GM23338 (cell line): Measurements from ENCODE around the gene CDCP1. TPM values are rescaled to one million over a fixed set of nuclear protein-coding genes. Genes with fewer than 3 reads are reported as not detected.

Experiments
- ATAC-seq: fragments of 200-7000 bp; cut with Tn5 transposase; 3 replicates; pipeline ENCODE4 v1.9.1; 2020
- DNase-seq: peaks from one replicate; pipeline ENCODE4 v3.0.0-alpha.2; 2015; ENCODE audit warnings: low spot score
- H2AFZ ChIP-seq: fragments of 200-600 bp; sonication (generic); 2 replicates; pipeline ENCODE4 v1.8.0; 2016; ENCODE audit warnings: antibody characterized with exemption, mild to moderate bottlenecking, moderate library complexity
- H3F3A ChIP-seq: fragments of 200-600 bp; sonication (generic); replicated peaks from 2 replicates; pipeline ENCODE4 v1.8.0; 2017; ENCODE audit warnings: antibody characterized with exemption, mixed run types, low read depth
- H3K27ac ChIP-seq: fragments of 200-600 bp; sonication (generic); 2 replicates; pipeline ENCODE4 v1.6.1; 2016; ENCODE audit warnings: low read depth
- H3K27me3 ChIP-seq: fragments of 200-600 bp; sonication (generic); 2 replicates; pipeline ENCODE4 v1.8.0; 2016; ENCODE audit warnings: mild to moderate bottlenecking, mixed run types, moderate library complexity; ENCODE audit not compliant: insufficient read depth
- H3K36me3 ChIP-seq: fragments of 200-600 bp; sonication (generic); 2 replicates; pipeline ENCODE4 v1.8.0; 2016; ENCODE audit warnings: mild to moderate bottlenecking; ENCODE audit not compliant: insufficient read depth
- H3K4me1 ChIP-seq: fragments of 200-600 bp; sonication (generic); 2 replicates; pipeline ENCODE4 v1.8.0; 2016; ENCODE audit warnings: mild to moderate bottlenecking, moderate library complexity; ENCODE audit not compliant: insufficient read depth
- H3K4me2 ChIP-seq: fragments of 200-600 bp; sonication (generic); 2 replicates; pipeline ENCODE4 v1.7.1; 2017; ENCODE audit warnings: mixed run types
- H3K4me3 ChIP-seq: fragments of 200-600 bp; sonication (generic); 2 replicates; pipeline ENCODE4 v1.6.1; 2016; ENCODE audit warnings: mixed run types
- H3K79me2 ChIP-seq: fragments of 200-600 bp; sonication (generic); replicated peaks from 2 replicates; pipeline ENCODE4 v1.8.0; 2017; ENCODE audit warnings: mild to moderate bottlenecking; ENCODE audit not compliant: insufficient read depth
- H3K9me2 ChIP-seq: fragments of 200-600 bp; sonication (generic); 2 replicates; pipeline ENCODE4 v1.8.0; 2017; ENCODE audit not compliant: insufficient read depth
- H4K20me1 ChIP-seq: fragments of 200-600 bp; sonication (generic); replicated peaks from 2 replicates; pipeline ENCODE4 v1.8.0; 2017; ENCODE audit warnings: mild to moderate bottlenecking; ENCODE audit not compliant: insufficient read depth
- H3K27ac Mint-ChIP-seq: 2 replicates; pipeline ENCODE4 v1.8.0; 2020; ENCODE audit warnings: inconsistent platforms, mild to moderate bottlenecking, moderate library complexity, mixed read lengths
- H3K27me3 Mint-ChIP-seq: 3 replicates; pipeline ENCODE4 v1.8.0; 2022; ENCODE audit warnings: low read depth, mild to moderate bottlenecking, moderate library complexity, mixed read lengths, inconsistent platforms; ENCODE audit not compliant: insufficient read depth, poor library complexity
- H3K36me3 Mint-ChIP-seq: 3 replicates; pipeline ENCODE4 v1.8.0; 2021; ENCODE audit warnings: low read depth, mild to moderate bottlenecking, inconsistent platforms, moderate library complexity, mixed read lengths
- H3K4me1 Mint-ChIP-seq: 3 replicates; pipeline ENCODE4 v1.8.0; 2020; ENCODE audit warnings: mild to moderate bottlenecking, inconsistent platforms, mixed read lengths
- H3K4me3 Mint-ChIP-seq: 3 replicates; pipeline ENCODE4 v1.8.0; 2021; ENCODE audit warnings: moderate library complexity, mild to moderate bottlenecking, inconsistent platforms, mixed read lengths
- H3K9me3 Mint-ChIP-seq: 3 replicates; pipeline ENCODE4 v1.8.0; 2020; ENCODE audit warnings: moderate library complexity, mild to moderate bottlenecking, inconsistent platforms, mixed read lengths
- EZH2 ChIP-seq: fragments of 200-600 bp; sonication (generic); IDR thresholded peaks from one replicate; pipeline ENCODE4 v1.8.0; 2017; ENCODE audit warnings: antibody characterized with exemption, mild to moderate bottlenecking, low read depth; ENCODE audit not compliant: unreplicated experiment
- EZH2phosphoT487 ChIP-seq: fragments of 200-600 bp; sonication (generic); IDR thresholded peaks from one replicate; pipeline ENCODE4 v1.8.1; 2018; ENCODE audit warnings: antibody characterized with exemption; ENCODE audit not compliant: unreplicated experiment
- JUNB ChIP-seq: IDR thresholded peaks from one replicate; pipeline ENCODE4 v1.6.1; 2016; ENCODE audit warnings: antibody characterized with exemption; ENCODE audit not compliant: unreplicated experiment
- NANOG ChIP-seq: IDR thresholded peaks from 2 replicates; pipeline ENCODE4 v1.6.1; 2016; ENCODE audit warnings: antibody characterized with exemption, borderline replicate concordance
- POLR2AphosphoS5 ChIP-seq: IDR thresholded peaks from 2 replicates; pipeline ENCODE4 v1.6.1; 2016; ENCODE audit warnings: antibody characterized with exemption, low read depth
- STAT1 ChIP-seq: IDR thresholded peaks from one replicate; pipeline ENCODE4 v1.6.1; 2016; ENCODE audit warnings: antibody characterized with exemption; ENCODE audit not compliant: unreplicated experiment
- ZNF331 ChIP-seq: fragments of 250-450 bp; sonication (Bioruptor Pico); IDR thresholded peaks from 2 replicates; pipeline ENCODE4 v1.5.0; 2020; ENCODE audit warnings: low read depth, mild to moderate bottlenecking, moderate library complexity
- polyA plus RNA-seq: library from polyadenylated mRNA; unstranded; fragments of >200 nt; fragmentation: Nextera tagmentation; extraction: Ambion mirVana; gene quantifications from 2 replicates; pipeline ENCODE4 v1.2.1, GENCODE V29; 2016
- total RNA-seq: library from RNA; depleted of rRNA; stranded (reverse); fragments of >200 nt; shearing (Covaris generic); gene quantifications from 2 replicates; pipeline ENCODE4 v1.2.3, GENCODE V29; 2014
- TF ChIP-seq, protein P1 (sequence below), 2 experiments: fragments of 200-600 bp in 1 of 2; sonication (generic) in 1 of 2; conservative IDR thresholded peaks; 2 replicates each; pipeline versions ENCODE4 v1.5.1 to v1.6.1; 2016 to 2017; ENCODE audit warnings: antibody characterized with exemption in 2 of 2, low read depth in 2 of 2, mild to moderate bottlenecking in 2 of 2, moderate library complexity in 1 of 2
- TF ChIP-seq, protein P2 (sequence below): IDR thresholded peaks from 2 replicates; pipeline ENCODE4 v1.6.1; 2016; ENCODE audit warnings: antibody characterized with exemption
- TF ChIP-seq, protein P3 (sequence below): IDR thresholded peaks from one replicate; pipeline ENCODE4 v1.6.1; 2018; ENCODE audit warnings: antibody characterized with exemption; ENCODE audit not compliant: unreplicated experiment

Gene CDCP1
- total and polyA plus RNA-seq, 2 experiments from 2014 or later = 7.7 to 20.1 TPM

DNA sequence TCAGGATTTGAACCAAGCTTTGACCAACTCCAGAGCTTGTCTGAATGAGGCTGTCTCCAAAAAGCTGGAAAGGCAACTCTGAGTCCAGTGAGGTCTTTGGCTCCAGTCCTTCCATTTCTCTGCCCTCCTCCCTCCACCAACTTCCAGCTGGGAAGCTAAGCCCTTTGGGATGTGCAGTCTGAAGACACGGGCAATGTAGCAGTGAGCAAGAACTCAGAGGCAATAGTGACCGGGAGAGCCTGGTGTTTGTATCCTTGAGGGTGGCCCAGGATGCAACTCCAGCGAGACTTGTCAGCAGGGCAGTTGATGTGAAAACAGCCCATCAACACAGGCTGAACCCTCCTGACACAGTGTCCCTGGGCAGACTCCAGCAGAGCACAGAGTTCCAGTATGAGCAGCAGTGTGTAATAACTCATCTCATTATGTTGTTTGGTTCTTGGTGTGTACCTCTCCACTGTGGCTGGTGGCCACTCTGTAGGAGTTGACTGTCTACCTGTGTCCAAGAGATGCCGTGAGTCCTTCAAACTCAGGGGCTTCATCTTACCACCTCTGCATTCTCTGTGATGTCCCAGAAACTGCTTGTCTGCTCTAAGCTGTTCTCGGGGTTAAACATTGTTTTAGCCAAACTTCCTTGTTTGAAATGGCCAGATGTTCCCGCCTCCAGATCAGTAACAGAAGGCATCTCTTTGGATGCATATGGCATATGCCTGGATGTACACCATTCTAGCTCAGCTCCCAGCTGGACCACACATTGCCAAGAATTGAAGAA is 6.6 kb downstream of the CDCP1 start (continued):
- TF ChIP-seq EZH2phosphoT487 = no peak

DNA sequence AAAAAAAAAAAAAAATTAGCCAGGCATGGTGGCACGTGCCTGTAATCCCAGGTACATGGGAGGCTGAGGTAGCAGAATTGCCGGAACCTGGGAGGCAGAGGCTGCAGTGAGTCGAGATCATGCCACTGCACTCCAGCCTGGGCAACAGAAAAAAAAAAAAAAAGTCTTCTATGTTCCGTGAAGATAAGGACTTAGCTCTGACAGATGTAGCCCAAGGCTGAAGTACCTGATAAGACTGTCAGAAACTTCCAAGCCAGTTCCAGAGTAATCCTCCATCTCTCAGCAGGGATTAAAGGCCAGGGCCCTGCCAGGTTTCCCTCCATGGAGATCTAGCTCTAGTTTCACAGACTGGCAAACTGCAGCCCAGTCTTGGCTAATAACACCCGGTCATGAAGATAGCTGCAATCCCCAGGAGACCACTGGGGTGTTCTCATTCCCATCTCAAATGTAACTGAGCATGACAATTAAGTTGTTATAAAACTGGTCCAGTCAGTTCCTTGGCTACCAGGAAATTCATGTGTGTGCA is 8.5 kb downstream of the CDCP1 start:
- DNase-seq (peak; percentile 39), ATAC-seq (peak; percentile 71)
- Histone ChIP-seq H4K20me1 (peaks cover 15% of the 10 kb centered on the region), H3K4me1 (peaks cover 30% of the 10 kb centered on the region), H3K79me2 (peaks cover 80% of the 10 kb centered on the region), H3K4me2 (peak overlapping the region; percentile 63; the same call in 1 of the 2 replicates), H3K36me3 (no peaks in the 10 kb centered on the region), H3K27ac (no peak overlapping the region), H3K9me2 (no peaks in the 10 kb centered on the region; the same call in 1 of the 2 replicates), H3K27me3 (no peaks in the 10 kb centered on the region), H2AFZ (no peak overlapping the region), H3F3A (no peaks in the 10 kb centered on the region), H3K4me3 (no peak overlapping the region)
- Mint-ChIP-seq H3K4me3 (no peak overlapping the region), H3K4me1 (peaks cover 34% of the 10 kb centered on the region), H3K9me3 (no peaks in the 10 kb centered on the region; the same call in 2 of the 3 replicates), H3K27ac (no peak overlapping the region), H3K27me3 (peaks cover 8% of the 10 kb centered on the region), H3K36me3 (no peaks in the 10 kb centered on the region; the same call in 2 of the 3 replicates)
- TF ChIP-seq, protein P1, sequence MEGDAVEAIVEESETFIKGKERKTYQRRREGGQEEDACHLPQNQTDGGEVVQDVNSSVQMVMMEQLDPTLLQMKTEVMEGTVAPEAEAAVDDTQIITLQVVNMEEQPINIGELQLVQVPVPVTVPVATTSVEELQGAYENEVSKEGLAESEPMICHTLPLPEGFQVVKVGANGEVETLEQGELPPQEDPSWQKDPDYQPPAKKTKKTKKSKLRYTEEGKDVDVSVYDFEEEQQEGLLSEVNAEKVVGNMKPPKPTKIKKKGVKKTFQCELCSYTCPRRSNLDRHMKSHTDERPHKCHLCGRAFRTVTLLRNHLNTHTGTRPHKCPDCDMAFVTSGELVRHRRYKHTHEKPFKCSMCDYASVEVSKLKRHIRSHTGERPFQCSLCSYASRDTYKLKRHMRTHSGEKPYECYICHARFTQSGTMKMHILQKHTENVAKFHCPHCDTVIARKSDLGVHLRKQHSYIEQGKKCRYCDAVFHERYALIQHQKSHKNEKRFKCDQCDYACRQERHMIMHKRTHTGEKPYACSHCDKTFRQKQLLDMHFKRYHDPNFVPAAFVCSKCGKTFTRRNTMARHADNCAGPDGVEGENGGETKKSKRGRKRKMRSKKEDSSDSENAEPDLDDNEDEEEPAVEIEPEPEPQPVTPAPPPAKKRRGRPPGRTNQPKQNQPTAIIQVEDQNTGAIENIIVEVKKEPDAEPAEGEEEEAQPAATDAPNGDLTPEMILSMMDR (conservative IDR thresholded peaks at IDR 0.05; ENCODE audit: low read depth in 2 of 2) = no peak

DNA sequence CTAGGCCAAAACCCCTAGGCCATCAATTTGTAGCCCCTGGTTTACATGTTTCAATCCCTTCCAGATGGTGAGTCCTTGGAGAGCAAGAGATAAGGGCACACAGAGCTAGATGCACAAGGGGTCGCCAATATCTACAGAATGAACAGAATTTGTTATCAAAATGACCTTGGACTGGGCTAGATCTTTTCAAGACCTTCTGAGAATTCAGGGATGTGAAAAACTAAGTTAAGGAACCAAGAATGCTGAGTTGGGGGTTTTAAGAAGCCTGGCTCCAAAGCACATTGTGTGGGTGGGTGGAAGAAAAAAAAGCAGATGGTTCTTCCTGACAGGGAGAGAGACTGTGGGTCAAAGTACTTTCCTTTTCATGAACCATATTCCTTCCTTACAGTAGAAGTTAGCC is 10.2 kb downstream of the CDCP1 start:
- Mint-ChIP-seq H3K27me3 (peaks cover 8% of the 10 kb centered on the region), H3K36me3 (no peaks in the 10 kb centered on the region; the same call in 2 of the 3 replicates), H3K27ac (no peak overlapping the region), H3K4me3 (no peak overlapping the region), H3K4me1 (peaks cover 34% of the 10 kb centered on the region), H3K9me3 (no peaks in the 10 kb centered on the region; the same call in 2 of the 3 replicates)
- H2AFZ ChIP-seq = no peak overlapping the region
- peaks cover 30% of the 10 kb centered on the region for H3K4me1 ChIP-seq
- DNase-seq (no peak), ATAC-seq (no peak)
- H3K27ac ChIP-seq = no peak overlapping the region
- H3K27me3 ChIP-seq = no peaks in the 10 kb centered on the region
- no peaks in the 10 kb centered on the region for H3K36me3 ChIP-seq
- peaks cover 70% of the 10 kb centered on the region for H3K79me2 ChIP-seq
- no peaks in the 10 kb centered on the region for H3F3A ChIP-seq
- no peak overlapping the region for H3K4me3 ChIP-seq
- peaks cover 15% of the 10 kb centered on the region; the same call in 1 of the 2 replicates for H4K20me1 ChIP-seq
- no peaks in the 10 kb centered on the region; the same call in 1 of the 2 replicates for H3K9me2 ChIP-seq
- H3K4me2 ChIP-seq = no peak overlapping the region
- TF ChIP-seq, protein P2, sequence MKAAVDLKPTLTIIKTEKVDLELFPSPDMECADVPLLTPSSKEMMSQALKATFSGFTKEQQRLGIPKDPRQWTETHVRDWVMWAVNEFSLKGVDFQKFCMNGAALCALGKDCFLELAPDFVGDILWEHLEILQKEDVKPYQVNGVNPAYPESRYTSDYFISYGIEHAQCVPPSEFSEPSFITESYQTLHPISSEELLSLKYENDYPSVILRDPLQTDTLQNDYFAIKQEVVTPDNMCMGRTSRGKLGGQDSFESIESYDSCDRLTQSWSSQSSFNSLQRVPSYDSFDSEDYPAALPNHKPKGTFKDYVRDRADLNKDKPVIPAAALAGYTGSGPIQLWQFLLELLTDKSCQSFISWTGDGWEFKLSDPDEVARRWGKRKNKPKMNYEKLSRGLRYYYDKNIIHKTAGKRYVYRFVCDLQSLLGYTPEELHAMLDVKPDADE = no peak
- TF ChIP-seq EZH2 (no peak), JUNB (no peak), NANOG (no peak), STAT1 (no peak), POLR2AphosphoS5 (no peak), ZNF331 (CRISPR knock-in tag) (no peak)
- TF ChIP-seq, protein P1 (conservative IDR thresholded peaks at IDR 0.05; ENCODE audit: low read depth in 2 of 2) = no peak
- TF ChIP-seq, protein P3, sequence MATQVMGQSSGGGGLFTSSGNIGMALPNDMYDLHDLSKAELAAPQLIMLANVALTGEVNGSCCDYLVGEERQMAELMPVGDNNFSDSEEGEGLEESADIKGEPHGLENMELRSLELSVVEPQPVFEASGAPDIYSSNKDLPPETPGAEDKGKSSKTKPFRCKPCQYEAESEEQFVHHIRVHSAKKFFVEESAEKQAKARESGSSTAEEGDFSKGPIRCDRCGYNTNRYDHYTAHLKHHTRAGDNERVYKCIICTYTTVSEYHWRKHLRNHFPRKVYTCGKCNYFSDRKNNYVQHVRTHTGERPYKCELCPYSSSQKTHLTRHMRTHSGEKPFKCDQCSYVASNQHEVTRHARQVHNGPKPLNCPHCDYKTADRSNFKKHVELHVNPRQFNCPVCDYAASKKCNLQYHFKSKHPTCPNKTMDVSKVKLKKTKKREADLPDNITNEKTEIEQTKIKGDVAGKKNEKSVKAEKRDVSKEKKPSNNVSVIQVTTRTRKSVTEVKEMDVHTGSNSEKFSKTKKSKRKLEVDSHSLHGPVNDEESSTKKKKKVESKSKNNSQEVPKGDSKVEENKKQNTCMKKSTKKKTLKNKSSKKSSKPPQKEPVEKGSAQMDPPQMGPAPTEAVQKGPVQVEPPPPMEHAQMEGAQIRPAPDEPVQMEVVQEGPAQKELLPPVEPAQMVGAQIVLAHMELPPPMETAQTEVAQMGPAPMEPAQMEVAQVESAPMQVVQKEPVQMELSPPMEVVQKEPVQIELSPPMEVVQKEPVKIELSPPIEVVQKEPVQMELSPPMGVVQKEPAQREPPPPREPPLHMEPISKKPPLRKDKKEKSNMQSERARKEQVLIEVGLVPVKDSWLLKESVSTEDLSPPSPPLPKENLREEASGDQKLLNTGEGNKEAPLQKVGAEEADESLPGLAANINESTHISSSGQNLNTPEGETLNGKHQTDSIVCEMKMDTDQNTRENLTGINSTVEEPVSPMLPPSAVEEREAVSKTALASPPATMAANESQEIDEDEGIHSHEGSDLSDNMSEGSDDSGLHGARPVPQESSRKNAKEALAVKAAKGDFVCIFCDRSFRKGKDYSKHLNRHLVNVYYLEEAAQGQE = no peak
